Memory B cell (primary cell): ENCODE data around the gene CUEDC1.

Experiments
- ATAC-seq: fragments of 150-1000 bp; cut with Tn5 transposase; 2 replicates; pipeline ENCODE4 v1.10.0; 2021; ENCODE audit warnings: low read depth, mild to moderate bottlenecking, moderate library complexity
- DNase-seq, 2 donors: peaks; one replicate each; pipeline ENCODE4 v3.0.0; 2022; ENCODE audit warnings: low spot score in 2 of 2
- H3K27ac Mint-ChIP-seq: one replicate; pipeline ENCODE4 v1.8.0; 2022; ENCODE audit warnings: mild to moderate bottlenecking, moderate library complexity, mixed read lengths
- H3K27me3 Mint-ChIP-seq: one replicate; pipeline ENCODE4 v1.8.0; 2022; ENCODE audit warnings: mixed read lengths
- H3K36me3 Mint-ChIP-seq: one replicate; pipeline ENCODE4 v1.8.0; 2022; ENCODE audit warnings: mild to moderate bottlenecking, mixed read lengths
- H3K4me1 Mint-ChIP-seq: one replicate; pipeline ENCODE4 v1.8.0; 2022; ENCODE audit warnings: mixed read lengths
- H3K4me3 Mint-ChIP-seq: one replicate; pipeline ENCODE4 v1.8.0; 2022; ENCODE audit warnings: mild to moderate bottlenecking, moderate library complexity, mixed read lengths
- H3K9me3 Mint-ChIP-seq: one replicate; pipeline ENCODE4 v1.8.0; 2022; ENCODE audit warnings: mixed read lengths

The CUEDC1 gene

GRCh38 chr17:57990037-57990436 lies 34.8 kb upstream of the CUEDC1 start:
- DNase-seq (no peak), ATAC-seq (no peak)
- Mint-ChIP-seq H3K36me3 (no peaks in the 10 kb centered on the region), H3K9me3 (no peaks in the 10 kb centered on the region), H3K27ac (no peak overlapping the region), H3K4me3 (peak overlapping the region; percentile 9), H3K27me3 (no peaks in the 10 kb centered on the region), H3K4me1 (peaks cover 23% of the 10 kb centered on the region)

GRCh38 chr17:57988301-57989250 lies 33.4 kb upstream of the CUEDC1 start:
- peaks cover 1% of the 10 kb centered on the region for H3K36me3 Mint-ChIP-seq

GRCh38 chr17:57987581-57988300 lies 32.5 kb upstream of the CUEDC1 start, which contains the start of gene VEZF1:
VEZF1 (minus strand) TSS chr17:57988254; CDS start chr17:57988111, 143 bp downstream.
- no peaks in the 10 kb centered on the region for H3K27me3 Mint-ChIP-seq
- DNase-seq: peak in 1 of 2 donors; percentile 84
- H3K4me3 Mint-ChIP-seq: peak within 1 kb of the TSS; percentile 96
- H3K9me3 Mint-ChIP-seq: no peaks in the 10 kb centered on the region
- ATAC-seq: peak; percentile 79
- H3K4me1 Mint-ChIP-seq: peaks cover 27% of the 10 kb centered on the region
- H3K36me3 Mint-ChIP-seq: peaks cover 3% of the 10 kb centered on the region
- peak within 1 kb of the TSS; percentile 92 for H3K27ac Mint-ChIP-seq

More at GRCh38 chr17:57988301-57989250, 33.4 kb upstream of the CUEDC1 start:
- H3K27ac Mint-ChIP-seq: peak overlapping the region; percentile 89
- H3K27me3 Mint-ChIP-seq: no peaks in the 10 kb centered on the region
- peaks cover 28% of the 10 kb centered on the region for H3K4me1 Mint-ChIP-seq
- no peaks in the 10 kb centered on the region for H3K9me3 Mint-ChIP-seq
- peak overlapping the region; percentile 92 for H3K4me3 Mint-ChIP-seq
- DNase-seq (peak in 1 of 2 donors; percentile 73), ATAC-seq (peak; percentile 77)

GRCh38 chr17:57986841-57987580 lies 31.8 kb upstream of the CUEDC1 start:
- ATAC-seq (no peak), DNase-seq (no peak)
- peaks cover 29% of the 10 kb centered on the region for H3K4me1 Mint-ChIP-seq
- peaks cover 9% of the 10 kb centered on the region for H3K36me3 Mint-ChIP-seq
- H3K27ac Mint-ChIP-seq: peak overlapping the region; percentile 92
- H3K27me3 Mint-ChIP-seq: no peaks in the 10 kb centered on the region
- H3K4me3 Mint-ChIP-seq: peak overlapping the region; percentile 96
- H3K9me3 Mint-ChIP-seq: no peaks in the 10 kb centered on the region

GRCh38 chr17:57985675-57985974 lies 30.4 kb upstream of the CUEDC1 start:
- no peaks in the 10 kb centered on the region for H3K9me3 Mint-ChIP-seq
- H3K27ac Mint-ChIP-seq: no peak overlapping the region
- ATAC-seq: no peak
- H3K4me3 Mint-ChIP-seq: no peak overlapping the region
- peaks cover 31% of the 10 kb centered on the region for H3K4me1 Mint-ChIP-seq
- no peaks in the 10 kb centered on the region for H3K27me3 Mint-ChIP-seq
- H3K36me3 Mint-ChIP-seq: peaks cover 14% of the 10 kb centered on the region
- DNase-seq: no peak

- Mint-ChIP-seq H3K4me3 (no peak overlapping the region), H3K27ac (no peak overlapping the region), H3K9me3 (no peaks in the 10 kb centered on the region), H3K4me1 (peaks cover 31% of the 10 kb centered on the region), H3K27me3 (no peaks in the 10 kb centered on the region), H3K36me3 (peaks cover 14% of the 10 kb centered on the region)
- no peak for ATAC-seq
- no peak for DNase-seq
Observed at GRCh38 chr17:57984936-57985674, 29.9 kb upstream of the CUEDC1 start.

GRCh38 chr17:57984261-57984890 lies 29.2 kb upstream of the CUEDC1 start:
- DNase-seq (no peak), ATAC-seq (no peak)
- Mint-ChIP-seq H3K36me3 (peaks cover 14% of the 10 kb centered on the region), H3K4me1 (peaks cover 31% of the 10 kb centered on the region), H3K9me3 (no peaks in the 10 kb centered on the region), H3K4me3 (no peak overlapping the region), H3K27ac (no peak overlapping the region), H3K27me3 (no peaks in the 10 kb centered on the region)

- Mint-ChIP-seq H3K9me3 (no peaks in the 10 kb centered on the region), H3K4me1 (peaks cover 28% of the 10 kb centered on the region), H3K36me3 (peaks cover 20% of the 10 kb centered on the region), H3K27ac (no peak overlapping the region), H3K4me3 (no peak overlapping the region), H3K27me3 (no peaks in the 10 kb centered on the region)
- ATAC-seq: no peak
- no peak for DNase-seq
Observed at GRCh38 chr17:57983446-57983845, 28.2 kb upstream of the CUEDC1 start.

- Mint-ChIP-seq H3K4me3 (no peak overlapping the region), H3K36me3 (peaks cover 26% of the 10 kb centered on the region), H3K4me1 (peaks cover 28% of the 10 kb centered on the region), H3K27me3 (no peaks in the 10 kb centered on the region), H3K27ac (no peak overlapping the region), H3K9me3 (no peaks in the 10 kb centered on the region)
- no peak for DNase-seq
- ATAC-seq: no peak
Observed at GRCh38 chr17:57982452-57983170, 27.4 kb upstream of the CUEDC1 start.

GRCh38 chr17:57980522-57980921 lies 25.3 kb upstream of the CUEDC1 start:
- H3K9me3 Mint-ChIP-seq: no peaks in the 10 kb centered on the region
- H3K4me1 Mint-ChIP-seq: peaks cover 26% of the 10 kb centered on the region
- no peak overlapping the region for H3K4me3 Mint-ChIP-seq
- no peaks in the 10 kb centered on the region for H3K27me3 Mint-ChIP-seq
- DNase-seq: no peak
- H3K36me3 Mint-ChIP-seq: peaks cover 40% of the 10 kb centered on the region
- H3K27ac Mint-ChIP-seq: no peak overlapping the region
- no peak for ATAC-seq

- ATAC-seq: no peak
- H3K4me3 Mint-ChIP-seq: no peak overlapping the region
- H3K36me3 Mint-ChIP-seq: peaks cover 44% of the 10 kb centered on the region
- H3K4me1 Mint-ChIP-seq: peaks cover 20% of the 10 kb centered on the region
- H3K9me3 Mint-ChIP-seq: no peaks in the 10 kb centered on the region
- no peak overlapping the region for H3K27ac Mint-ChIP-seq
- DNase-seq: no peak
- H3K27me3 Mint-ChIP-seq: no peaks in the 10 kb centered on the region
Observed at GRCh38 chr17:57979076-57979475, 23.9 kb upstream of the CUEDC1 start.

GRCh38 chr17:57976594-57976993 lies 21.4 kb upstream of the CUEDC1 start:
- Mint-ChIP-seq H3K4me1 (peaks cover 4% of the 10 kb centered on the region), H3K27ac (no peak overlapping the region), H3K9me3 (no peaks in the 10 kb centered on the region), H3K4me3 (no peak overlapping the region), H3K27me3 (no peaks in the 10 kb centered on the region), H3K36me3 (peaks cover 35% of the 10 kb centered on the region)
- ATAC-seq (no peak), DNase-seq (no peak)
